ENCODE measurements around the gene ANTXR1.
"Not testable (repeated sequence)": the region's sequence is repeated elsewhere in the genome, so short reads cannot be mapped to it uniquely, and the experiment has no call there.

ANTXR1 gene

GRCh38 chr2:69253611-69254301 lies 240.8 kb downstream of the ANTXR1 start:
- in situ Hi-C loops (cut with MboI; ENCODE audit: low sequenced_read_pairs): no loop called here

- in situ Hi-C loops (cut with MboI; ENCODE audit: low sequenced_read_pairs): no loop called here
Observed at GRCh38 chr2:69255760-69256159, 242.8 kb downstream of the ANTXR1 start.

DNA sequence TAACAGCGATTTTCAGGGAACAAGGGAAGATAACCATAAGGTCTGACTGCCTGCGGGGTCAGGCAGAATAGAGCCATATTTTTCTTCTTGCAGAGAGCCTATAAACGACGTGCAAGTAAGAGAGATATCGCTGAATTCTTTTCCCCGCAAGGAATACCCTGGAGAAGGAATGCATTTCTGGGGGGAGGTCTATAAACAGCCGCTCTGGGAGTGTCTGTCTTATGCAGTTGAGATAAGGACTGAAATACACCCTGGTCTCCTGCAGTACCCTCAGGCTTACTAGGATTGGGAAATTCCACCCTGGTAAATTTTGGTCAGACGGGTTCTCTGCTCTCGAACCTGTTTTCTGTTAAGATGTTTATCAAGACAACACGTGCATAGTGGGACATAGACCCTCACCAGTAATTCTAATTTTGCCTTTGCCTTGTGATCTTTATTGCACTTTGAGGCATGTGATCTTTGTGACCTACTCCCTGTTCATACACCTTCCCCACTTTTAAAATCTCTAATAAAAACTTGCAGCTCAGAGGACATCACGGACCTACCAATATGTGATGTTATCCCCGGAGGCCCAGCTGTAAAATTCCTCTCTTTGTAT lies 247.1 kb downstream of the ANTXR1 start:
- in situ Hi-C loops (cut with MboI; ENCODE audit: low sequenced_read_pairs): not testable (repeated sequence)

DNA sequence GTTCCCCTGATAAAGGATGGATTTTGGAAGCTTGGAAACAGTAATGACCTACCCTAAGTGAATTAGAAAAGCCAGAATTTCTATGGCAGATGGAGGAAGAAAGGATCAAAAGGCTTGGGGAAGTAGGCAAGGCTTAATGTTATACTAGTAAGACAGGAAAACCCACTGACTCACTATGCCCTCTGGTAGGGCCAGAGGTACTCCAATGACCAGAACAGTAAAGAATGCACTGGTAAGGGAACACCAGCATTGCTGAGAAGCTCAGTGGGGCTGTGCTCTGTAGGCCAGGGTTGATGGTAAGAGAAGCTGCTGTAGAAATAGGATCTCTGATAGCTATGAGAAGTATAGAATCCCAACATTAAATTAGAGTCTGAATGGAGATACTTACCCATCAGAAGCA lies 247.7 kb downstream of the ANTXR1 start:
- in situ Hi-C loops (cut with MboI; ENCODE audit: low sequenced_read_pairs): no loop called here

DNA sequence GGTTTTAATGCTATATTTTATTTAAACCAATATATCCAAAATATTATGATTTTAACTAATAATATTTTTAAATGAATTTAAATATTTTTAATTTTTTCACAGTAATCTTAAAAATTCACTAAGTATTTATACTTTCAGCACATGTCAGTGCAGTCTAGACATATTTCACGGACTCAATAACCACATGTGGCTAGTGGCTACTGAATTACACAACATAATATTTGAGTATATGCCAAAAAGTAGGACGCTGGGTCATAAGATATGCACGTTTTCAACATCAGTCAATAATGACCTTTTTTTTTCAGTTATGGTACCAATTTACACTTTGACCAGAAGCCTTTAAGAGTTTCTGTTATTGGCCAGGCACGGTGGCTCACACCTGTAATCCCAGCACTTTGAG lies 256.4 kb downstream of the ANTXR1 start:
- in situ Hi-C loops (cut with MboI; ENCODE audit: low sequenced_read_pairs): no loop called here

DNA sequence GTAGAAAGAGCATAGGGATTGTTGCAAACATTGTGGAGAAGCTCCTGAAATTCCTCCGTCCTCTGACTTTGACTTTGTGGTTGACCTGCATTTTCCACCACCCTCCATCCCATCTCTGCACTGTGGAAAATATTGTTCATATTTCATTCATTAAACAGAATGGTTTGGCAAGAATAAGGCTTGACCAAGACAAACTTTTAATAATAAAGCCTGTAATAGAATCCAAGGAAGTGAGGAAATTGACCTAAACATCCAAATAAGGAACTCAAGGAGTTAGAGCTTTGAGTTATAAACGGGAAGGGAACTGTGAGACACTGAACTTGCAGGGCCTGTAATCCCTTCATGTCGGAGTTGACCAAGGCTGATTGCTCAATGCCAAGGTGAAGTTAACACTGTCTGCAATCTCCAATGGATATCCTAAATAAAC lies 258.9 kb downstream of the ANTXR1 start:
- in situ Hi-C loops (cut with MboI; ENCODE audit: low sequenced_read_pairs): no loop called here

DNA sequence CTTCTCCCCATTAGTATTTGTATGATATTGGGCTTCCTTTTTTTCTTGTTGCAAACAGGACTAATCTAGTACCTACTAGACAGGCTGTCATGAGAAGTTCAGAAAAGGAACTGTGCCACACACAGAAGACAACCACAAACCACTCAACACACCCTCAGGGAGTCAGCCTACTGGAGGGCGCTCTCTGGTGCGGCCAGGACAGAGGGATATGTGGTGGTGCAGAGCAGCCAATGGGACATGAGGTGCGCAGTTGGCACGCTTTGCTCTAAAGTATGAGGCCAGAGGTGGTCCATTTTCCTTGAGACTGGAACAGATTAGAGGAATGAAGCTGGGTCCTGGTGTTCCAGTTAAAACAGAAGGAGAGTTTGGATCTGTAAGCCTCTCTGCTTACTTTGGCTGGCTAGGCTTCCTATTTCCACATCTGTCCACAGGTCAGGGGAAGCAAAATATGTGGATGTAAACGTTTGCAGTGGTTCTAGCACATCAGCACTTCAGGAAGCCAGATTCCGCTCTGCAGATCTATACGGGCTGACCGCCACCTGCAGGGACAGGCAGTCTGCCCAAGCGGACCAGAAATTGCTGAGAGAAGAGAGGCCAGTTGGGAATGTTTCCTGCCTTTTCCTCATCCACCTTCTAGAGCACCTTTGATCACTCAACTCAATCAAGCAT lies 260.0 kb downstream of the ANTXR1 start:
- in situ Hi-C loops (cut with MboI; ENCODE audit: low sequenced_read_pairs): no loop called here

- in situ Hi-C loops (cut with MboI; ENCODE audit: low sequenced_read_pairs): no loop called here
Observed at GRCh38 chr2:69275490-69275889, 262.5 kb downstream of the ANTXR1 start.

- in situ Hi-C loops (cut with MboI; ENCODE audit: low sequenced_read_pairs): no loop called here
Observed at GRCh38 chr2:69278366-69278765, 265.4 kb downstream of the ANTXR1 start.

DNA sequence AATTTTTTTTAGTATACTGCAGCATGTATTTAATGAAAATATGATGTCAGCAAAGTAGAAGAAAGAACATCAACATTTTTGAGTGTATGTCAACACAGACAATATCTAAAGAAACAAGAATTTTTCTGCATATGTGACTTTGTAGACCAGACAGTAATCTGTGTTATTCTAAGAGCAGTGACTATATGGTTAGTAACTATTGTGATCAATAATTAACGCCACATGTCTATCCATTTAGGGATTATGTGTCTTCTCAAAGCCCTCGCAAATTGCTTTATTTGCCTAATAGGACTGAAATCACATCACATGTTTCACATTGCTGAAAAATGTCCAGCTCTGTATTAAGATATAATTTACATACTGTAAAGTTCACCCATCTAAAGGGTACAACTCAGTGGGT lies 266.2 kb downstream of the ANTXR1 start:
- in situ Hi-C loops (cut with MboI; ENCODE audit: low sequenced_read_pairs): no loop called here

GRCh38 chr2:69279931-69280681 lies 267.1 kb downstream of the ANTXR1 start:
- in situ Hi-C loops (cut with MboI; ENCODE audit: low sequenced_read_pairs): no loop called here

DNA sequence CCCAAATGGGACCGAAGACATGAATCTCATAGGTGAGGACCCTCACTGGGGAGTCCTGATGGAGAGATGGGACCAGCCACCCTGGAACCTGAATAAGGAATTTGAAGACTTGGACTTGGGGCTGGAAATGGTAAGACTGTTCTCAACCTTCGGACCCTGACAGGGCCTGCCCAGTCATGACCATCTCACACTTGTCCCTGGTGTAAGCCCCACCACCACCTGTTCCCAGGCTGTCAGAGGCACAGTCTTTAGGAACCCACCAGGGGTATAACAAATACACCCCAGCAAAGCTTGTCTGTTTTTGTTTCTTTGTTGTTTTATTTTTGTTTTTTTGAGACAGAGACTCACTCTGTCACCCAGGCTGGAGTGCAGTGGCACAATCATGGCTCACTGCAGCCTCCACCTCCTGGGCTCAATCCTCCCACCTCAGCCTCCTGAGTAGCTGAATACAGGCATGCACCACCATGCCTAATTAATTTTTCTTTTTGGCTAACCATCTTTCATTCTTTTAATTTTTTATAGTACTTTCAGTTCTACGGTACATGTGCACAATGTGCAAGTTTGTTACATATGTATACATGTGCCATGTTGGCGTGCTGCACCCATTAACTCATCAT lies 267.9 kb downstream of the ANTXR1 start:
- in situ Hi-C loops (cut with MboI; ENCODE audit: low sequenced_read_pairs): no loop called here

DNA sequence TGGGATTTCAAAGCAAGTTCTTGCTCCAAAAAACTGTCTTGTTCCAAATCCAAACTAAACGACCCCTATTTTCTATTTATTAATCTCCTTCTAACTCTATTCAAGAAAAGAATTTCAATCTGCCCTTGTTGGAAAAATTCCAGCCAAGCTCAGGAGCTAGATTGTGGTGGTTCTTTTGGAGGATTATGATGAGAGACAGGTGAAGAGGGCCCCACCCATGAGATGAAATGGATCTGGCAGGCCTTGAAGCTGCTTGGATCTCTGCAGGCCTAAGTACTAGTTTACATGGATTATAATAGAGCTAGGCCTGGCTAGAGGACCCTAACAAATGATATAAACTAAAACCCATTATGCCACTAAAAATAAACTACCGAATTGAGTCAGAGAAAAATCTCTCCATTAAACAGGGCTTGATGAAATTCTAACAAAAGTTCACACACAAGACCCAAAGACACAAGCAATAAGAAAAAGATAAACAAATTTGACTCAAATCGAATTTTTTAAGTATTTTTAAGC lies 272.5 kb downstream of the ANTXR1 start:
- in situ Hi-C loops (cut with MboI; ENCODE audit: low sequenced_read_pairs): no loop called here

DNA sequence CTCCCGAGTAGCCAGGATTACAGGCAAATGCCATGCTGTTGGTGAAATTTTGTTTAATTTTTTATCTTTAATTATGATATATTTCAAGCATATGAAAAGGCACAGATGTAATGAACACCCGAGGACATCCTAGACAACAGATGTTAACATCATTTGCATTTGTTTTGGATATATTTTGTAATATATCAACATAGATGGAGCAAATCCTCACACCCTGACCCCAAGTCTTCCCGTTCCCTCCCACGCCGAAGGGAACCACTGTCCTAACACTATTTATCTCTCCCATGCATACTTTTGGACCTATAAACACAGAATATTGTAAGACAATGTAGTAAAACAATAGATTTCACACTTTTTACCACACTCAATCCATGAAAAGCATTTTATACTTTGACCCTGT lies 274.6 kb downstream of the ANTXR1 start:
- in situ Hi-C loops (cut with MboI; ENCODE audit: low sequenced_read_pairs): no loop called here

GRCh38 chr2:69288429-69288828 lies 275.4 kb downstream of the ANTXR1 start:
- in situ Hi-C loops (cut with MboI; ENCODE audit: low sequenced_read_pairs): no loop called here

DNA sequence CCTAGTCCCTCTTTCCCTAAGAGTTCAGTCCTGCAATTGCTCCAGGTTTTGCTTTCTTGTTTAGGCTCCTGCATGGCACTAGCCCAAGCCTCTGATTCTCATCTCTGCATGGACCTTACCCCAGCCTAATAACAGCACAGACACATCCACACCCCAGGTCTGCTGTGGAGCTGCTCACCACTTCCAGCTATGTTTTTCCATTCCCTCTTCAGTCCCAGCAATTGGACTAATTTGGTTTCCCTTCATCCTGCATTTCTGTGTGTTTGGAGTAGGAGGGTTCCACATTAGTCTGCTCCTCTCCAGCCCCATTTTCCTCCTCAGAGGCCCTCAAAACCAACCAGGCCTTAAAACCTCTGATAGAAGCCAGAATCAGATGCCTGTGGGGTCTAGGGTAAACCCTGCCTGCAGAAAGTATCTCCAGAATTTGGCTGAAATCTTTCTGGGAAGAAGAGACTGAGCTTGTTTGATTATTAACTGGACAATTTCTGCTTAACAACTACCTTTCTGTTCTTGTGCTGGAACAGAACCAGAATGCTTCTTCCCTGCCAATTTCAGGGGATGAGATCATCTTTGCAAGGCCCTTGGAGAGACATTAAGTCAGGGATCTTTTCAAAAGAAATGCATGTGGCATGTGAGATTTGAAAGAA lies 278.1 kb downstream of the ANTXR1 start:
- in situ Hi-C loops (cut with MboI; ENCODE audit: low sequenced_read_pairs): no loop called here

DNA sequence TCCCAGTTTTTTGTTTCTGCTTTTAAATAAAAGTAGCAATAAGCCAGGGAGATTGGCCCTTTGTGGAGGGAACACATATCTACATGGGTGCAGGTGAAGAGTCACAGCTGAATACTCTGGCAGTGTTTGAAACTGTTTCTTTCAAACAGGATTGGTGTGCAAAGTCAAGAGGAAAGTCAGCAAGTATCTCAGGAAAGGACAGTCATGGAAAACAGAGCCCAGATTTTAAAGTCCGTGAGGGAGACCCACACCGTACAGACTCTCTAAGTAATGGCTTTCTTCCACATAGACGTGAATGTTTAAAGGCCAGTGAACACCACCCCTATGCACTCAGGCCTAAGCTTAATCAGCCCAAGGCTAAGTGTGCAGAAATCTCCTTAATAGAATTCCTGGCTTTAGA lies 278.7 kb downstream of the ANTXR1 start:
- in situ Hi-C loops (cut with MboI; ENCODE audit: low sequenced_read_pairs): no loop called here

DNA sequence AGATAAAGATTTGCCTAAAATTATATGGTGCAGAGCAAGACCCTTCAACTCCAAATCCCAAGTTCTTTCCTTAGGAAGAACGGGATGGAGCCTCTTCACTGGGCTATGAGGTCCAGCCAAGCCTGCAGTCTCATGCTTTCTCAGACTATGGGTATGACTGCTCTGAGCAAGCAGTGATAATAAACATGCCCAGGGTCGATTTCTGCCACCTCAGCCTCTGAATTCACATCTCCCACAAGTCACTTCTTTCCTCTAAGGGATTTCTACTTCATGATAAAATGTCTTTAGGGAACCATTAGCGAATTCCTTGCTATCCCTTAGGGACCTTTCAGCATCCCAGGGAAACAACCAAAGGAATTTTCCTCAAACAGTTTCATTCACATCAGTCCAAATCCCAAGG lies 279.3 kb downstream of the ANTXR1 start:
- in situ Hi-C loops (cut with MboI; ENCODE audit: low sequenced_read_pairs): no loop called here

- in situ Hi-C loops (cut with MboI; ENCODE audit: low sequenced_read_pairs): no loop called here
Observed at GRCh38 chr2:69296421-69296820, 283.4 kb downstream of the ANTXR1 start.

DNA sequence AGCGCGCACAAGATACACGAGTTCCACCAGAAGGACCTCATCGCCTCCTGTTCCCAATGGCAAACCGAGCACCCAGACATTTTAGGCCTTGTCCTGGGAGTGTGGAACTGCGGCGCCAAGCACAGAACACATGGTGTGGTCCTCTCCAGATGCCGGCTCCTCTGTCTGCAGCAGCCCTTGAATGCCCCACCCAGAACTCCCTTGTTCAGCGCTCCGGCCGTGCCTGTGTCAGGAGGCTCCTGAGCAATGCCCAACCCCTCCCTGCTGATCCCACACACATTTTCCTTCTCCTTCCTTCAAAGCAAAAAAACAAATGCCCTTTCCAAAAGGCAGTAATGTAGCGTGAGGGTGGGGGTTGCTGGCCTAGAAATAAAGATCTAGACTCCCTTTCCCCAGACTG lies 284.2 kb downstream of the ANTXR1 start:
- in situ Hi-C loops (cut with MboI; ENCODE audit: low sequenced_read_pairs): no loop called here

Data from HL-60/S4 treated with retinoic acid at 250 ng/mL for 4 days and 3 days (cell line).